Mesenteric fat pad (tissue), 1 donor: ENCODE data around the gene LHPP. TPM values are rescaled to one million over a fixed set of nuclear protein-coding genes. Genes with fewer than 3 reads are reported as not detected.

ENCODE experiments used
- DNase-seq: peaks from one replicate; pipeline ENCODE4 v3.0.0-alpha.2; 2020; ENCODE audit warnings: low spot score
- total RNA-seq: library from RNA; stranded (reverse); fragmentation: NEBNext Ultra II Directional; extraction: Animal tissue kit (Norgen Biotek cat#: 25700); gene quantifications from one replicate; pipeline ENCODE4 v1.2.1, GENCODE V29; 2021
- donor health status: DM: yes; HTN: yes; CAD: no.

Gene LHPP
- total RNA-seq, 1 donor from 2014 or later, result 15.9 TPM

GRCh38 chr10:124495725-124496124 lies 34.1 kb downstream of the LHPP start:
- DNase-seq, result no peak

- no peak for DNase-seq
Measured at GRCh38 chr10:124496150-124496549, 34.5 kb downstream of the LHPP start.

GRCh38 chr10:124496620-124497019 lies 35.0 kb downstream of the LHPP start:
- DNase-seq, result no peak

GRCh38 chr10:124497196-124497881 lies 35.7 kb downstream of the LHPP start:
- no peak for DNase-seq

GRCh38 chr10:124498056-124498455 lies 36.4 kb downstream of the LHPP start:
- DNase-seq, result no peak

- no peak for DNase-seq
Measured at GRCh38 chr10:124500757-124501156, 39.1 kb downstream of the LHPP start.

- DNase-seq, result no peak
Measured at GRCh38 chr10:124504711-124505110, 43.1 kb downstream of the LHPP start.

- DNase-seq, result no peak
Measured at GRCh38 chr10:124505279-124505678, 43.7 kb downstream of the LHPP start.

GRCh38 chr10:124508070-124508667 lies 46.5 kb downstream of the LHPP start:
- DNase-seq, result no peak

GRCh38 chr10:124508907-124509454 lies 47.4 kb downstream of the LHPP start:
- DNase-seq, result no peak

- DNase-seq, result no peak
Measured at GRCh38 chr10:124509880-124510632, 48.4 kb downstream of the LHPP start.

- no peak for DNase-seq
Measured at GRCh38 chr10:124510759-124511158, 49.1 kb downstream of the LHPP start.

GRCh38 chr10:124511205-124512039 lies 49.8 kb downstream of the LHPP start:
- DNase-seq, result no peak

- no peak for DNase-seq
Measured at GRCh38 chr10:124512040-124512428, 50.4 kb downstream of the LHPP start.

GRCh38 chr10:124512600-124512999 lies 51.0 kb downstream of the LHPP start:
- DNase-seq, result no peak

GRCh38 chr10:124515244-124515970 lies 53.8 kb downstream of the LHPP start:
- DNase-seq, result no peak

- DNase-seq, result no peak
Measured at GRCh38 chr10:124516181-124516580, 54.6 kb downstream of the LHPP start.

- no peak for DNase-seq
Measured at GRCh38 chr10:124516746-124517397, 55.2 kb downstream of the LHPP start.

- DNase-seq, result no peak
Measured at GRCh38 chr10:124517461-124517860, 55.8 kb downstream of the LHPP start.

GRCh38 chr10:124517931-124518330 lies 56.3 kb downstream of the LHPP start:
- no peak for DNase-seq
